H54 (cell line): ENCODE results near the gene BTG1.
"Not testable (repeated sequence)": the region's sequence is repeated elsewhere in the genome, so short reads cannot be mapped to it uniquely, and the experiment has no call there.

ENCODE experiments used
- DNase-seq: peaks from one replicate; pipeline ENCODE4 v3.0.0; 2011; ENCODE audit warnings: low spot score, mixed read lengths; ENCODE audit not compliant: insufficient read length
- FAIRE-seq: peaks from 3 replicates; lab custom pipeline; 2011; peaks lifted over from hg19 to GRCh38; lab: Jason Lieb, UNC
- POLR2A ChIP-seq: IDR thresholded peaks from 2 replicates; pipeline ENCODE4 v1.6.1; 2011; ENCODE audit warnings: low read depth, mild to moderate bottlenecking, low read length

BTG1 gene

GRCh38 chr12:92143686-92144630 is 1.7 kb downstream of the BTG1 start:
- no peak for TF ChIP-seq POLR2A
- peak; percentile 97 for FAIRE-seq
- DNase-seq: peak; percentile 71

DNA sequence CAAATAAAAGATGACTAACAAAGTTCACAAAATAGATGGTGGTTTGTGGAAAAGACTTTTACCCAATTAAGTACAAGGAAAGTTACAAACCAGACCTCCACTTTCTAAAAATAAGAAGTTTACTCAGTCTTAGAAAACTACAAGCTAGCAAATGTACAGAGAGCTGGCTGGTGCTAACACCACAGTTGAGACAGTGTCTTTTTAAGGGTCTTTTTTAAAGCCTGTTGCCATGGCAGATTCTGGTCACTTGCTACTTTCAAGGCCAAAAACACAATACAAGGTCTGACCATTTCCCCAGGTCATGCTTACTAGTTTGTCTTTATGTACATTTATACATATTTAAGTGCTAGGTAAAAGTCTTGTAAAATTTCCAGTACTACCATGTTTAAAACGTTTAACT is 2.4 kb downstream of the BTG1 start:
- no peak for TF ChIP-seq POLR2A
- peak; percentile 45 for FAIRE-seq
- no peak for DNase-seq

- TF ChIP-seq POLR2A: no peak
- no peak for DNase-seq
- no peak for FAIRE-seq
Measured at GRCh38 chr12:92142251-92142926, 3.3 kb downstream of the BTG1 start.

DNA sequence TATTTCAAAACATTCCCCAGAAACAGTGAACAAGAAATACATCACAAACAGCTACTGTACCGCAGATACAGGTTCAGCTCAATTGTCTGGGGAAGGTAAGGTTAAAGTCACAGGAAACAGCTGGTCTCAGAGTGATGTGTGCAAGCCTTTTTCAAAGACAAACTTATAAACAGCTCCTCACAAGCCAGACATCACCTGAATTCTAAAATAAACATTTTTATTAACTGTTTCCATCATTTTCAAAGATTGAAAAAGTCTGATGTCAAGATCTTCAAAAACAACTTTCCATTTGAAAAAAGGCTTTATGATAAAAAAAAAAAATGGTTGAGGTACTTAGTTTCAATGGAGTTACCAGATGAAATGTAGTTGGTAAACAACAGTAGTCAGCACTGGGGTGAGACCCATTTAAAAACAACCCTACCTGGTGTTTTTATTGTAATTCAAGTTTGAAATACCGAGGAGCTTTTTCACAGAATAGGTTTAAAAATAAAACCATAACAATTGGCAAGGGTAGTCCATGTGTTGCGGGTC is 4.0 kb downstream of the BTG1 start:
- FAIRE-seq: peak; percentile 60

GRCh38 chr12:92140896-92141536 is 4.6 kb downstream of the BTG1 start:
- TF ChIP-seq POLR2A: no peak
- FAIRE-seq (peak; percentile 43), DNase-seq (no peak)

More for the DNA sequence above, 4.0 kb downstream of the BTG1 start:
- no peak for TF ChIP-seq POLR2A
- DNase-seq: no peak

- no peak for TF ChIP-seq POLR2A
- FAIRE-seq: no peak
- no peak for DNase-seq
Measured at GRCh38 chr12:92140156-92140555, 5.5 kb downstream of the BTG1 start.

DNA sequence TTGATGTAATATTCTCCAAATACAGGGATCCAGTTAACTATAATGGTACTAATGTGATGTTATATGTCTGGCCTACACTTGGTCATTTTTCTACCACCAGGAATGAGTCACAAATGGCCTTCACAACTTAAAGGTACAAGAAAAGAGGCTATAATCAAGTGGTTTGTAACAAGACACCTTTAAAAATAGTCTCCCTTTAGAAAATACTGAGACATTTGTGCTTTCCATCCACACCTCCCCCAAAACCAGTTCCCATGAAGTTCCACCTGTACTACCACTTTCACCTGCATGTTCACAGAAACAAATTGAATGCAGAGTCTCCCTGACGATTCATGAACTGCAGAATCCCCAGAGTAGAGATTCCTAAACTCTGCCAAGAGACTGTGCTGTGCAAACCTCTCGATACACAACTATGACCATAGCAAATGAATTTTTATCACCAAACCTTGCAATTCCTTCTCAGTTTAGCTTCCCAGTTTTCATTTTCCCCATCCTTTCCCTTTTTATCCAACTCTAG is 6.0 kb downstream of the BTG1 start:
- DNase-seq (no peak), FAIRE-seq (peak; percentile 86)
- TF ChIP-seq POLR2A: no peak

- TF ChIP-seq POLR2A: no peak
- no peak for FAIRE-seq
- DNase-seq: no peak
Measured at GRCh38 chr12:92138626-92139025, 7.0 kb downstream of the BTG1 start.

DNA sequence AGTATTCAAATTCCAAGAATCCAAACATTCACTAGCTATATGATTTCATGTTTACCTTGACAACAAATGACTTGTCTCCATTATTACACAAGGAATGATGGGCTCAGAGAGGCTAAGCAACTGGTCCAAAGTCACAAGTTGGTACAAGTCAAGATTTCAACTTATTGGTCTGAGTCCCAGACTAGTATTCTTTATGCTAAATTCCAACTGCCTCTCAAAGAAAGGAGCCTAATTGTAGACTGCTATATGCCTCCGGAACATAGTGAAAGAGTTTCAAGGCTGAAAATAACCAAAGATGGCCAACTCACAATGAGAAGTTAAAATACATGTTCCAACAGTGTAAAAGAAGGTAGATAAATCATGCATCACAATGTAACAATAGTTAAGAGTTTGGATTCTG is 7.5 kb downstream of the BTG1 start:
- DNase-seq (no peak), FAIRE-seq (no peak)
- no peak for TF ChIP-seq POLR2A

DNA sequence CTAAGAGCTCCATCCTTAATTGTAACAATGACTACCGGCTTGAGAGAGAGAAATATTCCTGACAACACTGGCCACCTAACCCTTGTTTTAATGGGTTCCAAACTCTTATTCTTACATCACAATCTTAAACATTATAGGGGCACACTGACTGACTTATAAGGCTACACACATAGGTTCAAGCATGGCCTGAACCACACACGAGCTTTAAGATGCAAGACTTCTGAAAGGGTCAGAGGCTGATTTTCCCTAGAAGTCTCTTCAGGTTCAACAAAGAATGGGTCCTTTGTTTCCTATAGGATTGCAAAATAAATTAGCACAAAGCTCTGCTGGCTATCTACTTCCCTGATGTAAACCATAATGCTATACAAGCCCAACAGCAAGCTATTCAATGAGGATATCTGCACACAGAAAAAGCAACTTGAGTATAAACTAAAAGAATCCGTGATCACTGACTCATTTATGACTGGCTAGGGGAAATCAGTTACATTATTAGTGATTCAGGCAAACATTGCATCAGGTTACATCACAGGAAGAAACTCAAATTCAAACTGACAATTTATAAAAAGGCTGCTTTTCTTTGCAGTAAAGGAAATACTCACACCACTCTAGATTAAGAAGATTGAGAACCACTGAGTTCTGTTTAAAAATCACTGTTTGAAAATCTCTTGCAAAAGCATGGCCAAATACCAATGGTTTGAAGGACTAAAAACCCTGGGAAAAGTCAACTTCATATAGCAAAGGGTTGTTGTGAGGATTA is 8.5 kb downstream of the BTG1 start:
- DNase-seq (no peak), FAIRE-seq (peak; percentile 98)
- TF ChIP-seq POLR2A: no peak

GRCh38 chr12:92136026-92136730 is 9.5 kb downstream of the BTG1 start:
- DNase-seq (no peak), FAIRE-seq (peak; percentile 23)
- TF ChIP-seq POLR2A: no peak

DNA sequence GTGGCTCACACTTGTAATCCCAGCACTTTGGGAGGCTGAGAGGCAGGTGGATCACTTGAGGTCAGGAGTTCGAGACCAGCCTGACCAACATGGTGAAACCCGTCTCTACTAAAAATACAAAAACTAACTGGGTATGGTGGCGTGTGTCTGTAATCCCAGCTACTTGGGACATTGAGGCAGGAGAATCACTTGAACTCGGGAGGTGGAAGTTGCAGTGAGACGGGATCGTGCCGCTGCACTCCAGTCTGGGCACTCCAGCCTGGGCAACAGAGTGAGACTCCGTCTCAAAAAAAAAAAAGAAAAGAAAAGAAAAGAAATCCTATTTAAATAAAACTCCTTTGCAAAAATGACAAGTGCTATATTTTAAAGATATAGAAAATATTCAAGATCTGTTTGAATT is 10.1 kb downstream of the BTG1 start:
- not testable (repeated sequence) for FAIRE-seq, DNase-seq

DNA sequence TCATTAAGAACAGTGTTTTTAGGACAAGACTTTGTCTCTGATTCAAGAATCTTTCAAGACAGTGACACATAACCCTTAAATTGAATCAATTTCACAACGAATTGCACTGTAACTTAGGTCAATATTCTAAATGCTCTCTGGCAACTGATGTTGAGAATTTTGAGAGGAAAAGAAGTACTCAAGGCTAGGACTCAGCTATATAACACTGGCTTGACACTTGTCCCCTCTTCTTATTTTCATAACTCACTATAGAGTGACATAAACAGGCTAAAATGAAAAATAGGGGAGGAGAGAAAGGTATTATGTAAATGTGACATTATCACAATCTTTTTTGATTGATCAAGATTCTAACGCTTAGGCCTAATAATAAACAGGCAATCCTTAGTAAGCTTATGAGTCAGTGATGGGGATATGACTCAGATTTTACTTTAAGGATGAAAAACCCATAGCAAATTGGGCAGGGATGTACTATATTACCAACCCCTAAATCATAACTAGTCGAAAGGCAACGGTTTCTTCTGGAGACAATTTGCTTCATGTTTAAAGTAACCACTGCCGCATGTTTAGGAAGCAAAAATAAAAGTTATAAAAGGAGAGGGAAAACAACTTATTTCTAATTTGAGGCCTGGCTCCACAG is 10.9 kb downstream of the BTG1 start:
- DNase-seq (no peak), FAIRE-seq (peak; percentile 97)
- no peak for TF ChIP-seq POLR2A
